ENCODE data around the gene PTPRK. TPM values are rescaled to one million over a fixed set of nuclear protein-coding genes. Genes with fewer than 3 reads are reported as not detected.

Gene PTPRK
- total and polyA plus RNA-seq, 4 experiments from 2014 or later = 0.47 to 1.5 (median 0.61) TPM; not detected in 1

DNA sequence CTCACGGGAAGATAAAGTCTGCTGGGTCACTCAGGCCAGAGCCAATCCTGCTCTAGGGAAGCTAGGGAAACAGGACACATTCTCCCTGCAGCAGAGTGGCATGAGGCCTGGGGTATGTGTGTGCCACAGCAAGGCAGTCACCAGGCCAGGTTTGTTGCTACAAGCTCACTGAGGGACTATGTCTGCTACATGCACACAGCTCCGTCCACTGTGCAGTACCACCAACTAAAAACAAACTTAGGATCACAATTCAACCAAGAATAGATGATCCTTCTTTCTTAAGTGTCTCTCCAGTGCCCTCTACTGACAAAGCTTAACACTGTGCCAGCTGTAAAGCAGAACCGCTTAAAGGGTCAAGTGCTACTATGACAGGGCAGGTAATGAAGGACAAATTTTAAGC lies 192.5 kb downstream of the PTPRK start:
- no peaks in the 10 kb centered on the region for H3K4me1 ChIP-seq (ENCODE audit: insufficient read depth, low read length)
- H3K27ac ChIP-seq (ENCODE audit: low read depth, low read length) = no peak overlapping the region
- Mint-ChIP-seq H3K9me3 (peaks cover 0 to 2% (median 0%) of the 10 kb centered on the region in 8 donors), H3K4me1 (peaks cover 0 to 2% (median 0%) of the 10 kb centered on the region in 4 donors), H3K27ac (no peak overlapping the region), H3K27me3 (no peaks in the 10 kb centered on the region), H3K4me3 (no peak overlapping the region), H3K36me3 (no peaks in the 10 kb centered on the region)
- no peaks in the 10 kb centered on the region for H3K27me3 ChIP-seq (ENCODE audit: insufficient read depth, low read length)
- CTCF ChIA-PET (ENCODE audit: partially characterized antibody) = interaction anchor here (0.6 to 4.6 kb wide), 26 partner anchors 9 to 789 kb away, joined by 3 to 92 read pairs (median 4); partner anchors contain the start of gene THEMIS
- no peak overlapping the region for H3K4me3 ChIP-seq (ENCODE audit: low read length in 2 of 2)
- DNase-seq = peak; percentile 32 to 57 (median 50)
- POLR2A ChIA-PET (ENCODE audit: partially characterized antibody) = interaction anchor here (0.8 to 1.8 kb wide), 2 partner anchors 472 to 591 kb away, joined by 4 to 16 read pairs; no protein-coding TSS in a partner anchor
- no peaks in the 10 kb centered on the region for H3K9me3 ChIP-seq (ENCODE audit: control insufficient read depth in 1 of 2, low read length in 2 of 2)
- intact Hi-C loops (cut with micrococcal nuclease) = loop anchor here (1.0 to 2.0 kb wide), 4 partner anchors 473 to 863 kb away; no protein-coding TSS in a partner anchor
- H3K36me3 ChIP-seq (ENCODE audit: insufficient read depth, low read length) = no peaks in the 10 kb centered on the region

DNA sequence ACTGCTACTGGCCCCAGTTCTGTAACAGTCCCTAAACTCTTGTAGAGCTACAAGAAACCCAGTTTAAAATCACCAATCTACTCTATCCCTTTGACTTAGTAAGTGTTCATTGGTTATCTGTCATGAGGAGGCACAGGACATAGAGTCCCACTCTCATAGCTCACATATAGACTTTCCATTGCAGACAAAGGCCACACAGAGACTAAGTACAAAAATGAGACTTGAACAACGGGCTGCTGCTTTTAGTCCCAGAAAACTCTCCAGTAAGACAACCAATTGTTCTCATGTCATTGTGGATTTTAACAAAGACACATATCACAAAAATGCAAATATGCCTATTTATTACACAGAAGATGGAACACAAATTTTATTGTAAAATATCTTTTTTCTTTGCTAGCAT lies 197.4 kb downstream of the PTPRK start:
- Histone ChIP-seq H3K27me3 (ENCODE audit: insufficient read depth, low read length) (no peaks in the 10 kb centered on the region), H3K36me3 (ENCODE audit: insufficient read depth, low read length) (no peaks in the 10 kb centered on the region), H3K4me1 (ENCODE audit: insufficient read depth, low read length) (no peaks in the 10 kb centered on the region), H3K9me3 (ENCODE audit: control insufficient read depth in 1 of 2, low read length in 2 of 2) (no peaks in the 10 kb centered on the region), H3K27ac (ENCODE audit: low read depth, low read length) (no peak overlapping the region), H3K4me3 (ENCODE audit: low read length in 2 of 2) (no peak overlapping the region)
- Mint-ChIP-seq H3K4me3 (no peak overlapping the region), H3K4me1 (peaks cover 0 to 2% (median under 1%) of the 10 kb centered on the region in 4 donors), H3K9me3 (peaks cover 0 to under 1% (median 0%) of the 10 kb centered on the region in 8 donors), H3K27me3 (no peaks in the 10 kb centered on the region), H3K36me3 (no peaks in the 10 kb centered on the region), H3K27ac (no peak overlapping the region)
- DNase-seq = no peak
- ChIA-PET POLR2A (ENCODE audit: partially characterized antibody) (interaction anchor here (0.7 kb wide), 1 partner anchor 19 kb away, joined by 3 read pairs; no protein-coding TSS in a partner anchor), CTCF (ENCODE audit: partially characterized antibody) (interaction anchor here (4.9 kb wide), 1 partner anchor 467 kb away, joined by 32 read pairs; no protein-coding TSS in a partner anchor)
- intact Hi-C loops (cut with micrococcal nuclease) = no loop called here

DNA sequence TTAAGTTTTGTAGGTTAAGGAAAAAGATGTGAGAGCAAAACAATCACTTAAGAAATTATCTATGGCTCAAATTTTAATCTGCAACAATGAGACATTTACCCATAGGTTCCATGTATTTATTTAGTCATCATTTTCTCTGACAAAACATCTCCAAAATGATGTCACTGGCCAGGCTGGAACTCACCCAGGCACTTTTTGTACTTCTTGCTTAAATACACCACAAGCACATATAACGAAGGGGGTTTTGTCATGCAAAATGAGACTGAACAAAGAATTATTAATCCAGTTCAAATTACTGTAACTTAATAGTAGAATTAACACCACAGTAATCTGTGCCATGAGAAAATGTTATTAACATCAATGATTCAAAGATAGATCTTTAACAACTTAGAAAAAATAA lies 200.5 kb downstream of the PTPRK start:
- Histone ChIP-seq H3K9me3 (ENCODE audit: control insufficient read depth in 1 of 2, low read length in 2 of 2) (no peaks in the 10 kb centered on the region), H3K36me3 (ENCODE audit: insufficient read depth, low read length) (no peaks in the 10 kb centered on the region), H3K4me1 (ENCODE audit: insufficient read depth, low read length) (no peaks in the 10 kb centered on the region), H3K4me3 (ENCODE audit: low read length in 2 of 2) (no peak overlapping the region), H3K27me3 (ENCODE audit: insufficient read depth, low read length) (no peaks in the 10 kb centered on the region), H3K27ac (ENCODE audit: low read depth, low read length) (no peak overlapping the region)
- Mint-ChIP-seq H3K4me1 (peaks cover 0 to 1% (median 0%) of the 10 kb centered on the region in 4 donors), H3K36me3 (no peaks in the 10 kb centered on the region), H3K9me3 (no peaks in the 10 kb centered on the region), H3K4me3 (no peak overlapping the region), H3K27me3 (no peaks in the 10 kb centered on the region), H3K27ac (no peak overlapping the region)
- ChIA-PET CTCF (ENCODE audit: partially characterized antibody) (no interaction called here), POLR2A (ENCODE audit: partially characterized antibody) (no interaction called here)
- DNase-seq = no peak
- intact Hi-C loops (cut with micrococcal nuclease) = no loop called here

DNA sequence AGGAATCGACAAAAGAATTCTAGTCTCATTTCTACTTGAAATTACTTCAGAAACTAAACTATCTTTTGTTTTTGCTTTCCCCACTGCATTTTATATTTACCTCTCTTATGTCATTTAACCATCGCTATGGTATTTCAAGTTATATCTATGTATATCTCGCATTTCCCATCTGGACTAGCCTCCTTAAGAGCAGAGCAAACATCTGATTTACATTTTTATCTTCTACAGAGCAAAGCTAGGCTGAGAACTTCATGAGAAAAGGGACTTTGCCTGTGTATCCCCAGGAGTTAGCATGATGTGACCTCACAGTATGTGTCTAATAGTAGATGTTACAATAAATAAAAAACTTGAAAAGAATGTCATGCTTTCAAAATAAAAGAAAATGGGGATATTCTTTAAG lies 201.2 kb downstream of the PTPRK start:
- Mint-ChIP-seq H3K27me3 (no peaks in the 10 kb centered on the region), H3K4me3 (no peak overlapping the region), H3K36me3 (no peaks in the 10 kb centered on the region), H3K27ac (no peak overlapping the region), H3K4me1 (peaks cover 0 to 1% (median 0%) of the 10 kb centered on the region in 4 donors), H3K9me3 (no peaks in the 10 kb centered on the region)
- Histone ChIP-seq H3K27me3 (ENCODE audit: insufficient read depth, low read length) (no peaks in the 10 kb centered on the region), H3K4me3 (ENCODE audit: low read length in 2 of 2) (no peak overlapping the region), H3K4me1 (ENCODE audit: insufficient read depth, low read length) (no peaks in the 10 kb centered on the region), H3K36me3 (ENCODE audit: insufficient read depth, low read length) (no peaks in the 10 kb centered on the region), H3K9me3 (ENCODE audit: control insufficient read depth in 1 of 2, low read length in 2 of 2) (no peaks in the 10 kb centered on the region), H3K27ac (ENCODE audit: low read depth, low read length) (no peak overlapping the region)
- intact Hi-C loops (cut with micrococcal nuclease) = no loop called here
- POLR2A ChIA-PET (ENCODE audit: partially characterized antibody) = no interaction called here
- CTCF ChIA-PET (ENCODE audit: partially characterized antibody) = no interaction called here
- DNase-seq = no peak

DNA sequence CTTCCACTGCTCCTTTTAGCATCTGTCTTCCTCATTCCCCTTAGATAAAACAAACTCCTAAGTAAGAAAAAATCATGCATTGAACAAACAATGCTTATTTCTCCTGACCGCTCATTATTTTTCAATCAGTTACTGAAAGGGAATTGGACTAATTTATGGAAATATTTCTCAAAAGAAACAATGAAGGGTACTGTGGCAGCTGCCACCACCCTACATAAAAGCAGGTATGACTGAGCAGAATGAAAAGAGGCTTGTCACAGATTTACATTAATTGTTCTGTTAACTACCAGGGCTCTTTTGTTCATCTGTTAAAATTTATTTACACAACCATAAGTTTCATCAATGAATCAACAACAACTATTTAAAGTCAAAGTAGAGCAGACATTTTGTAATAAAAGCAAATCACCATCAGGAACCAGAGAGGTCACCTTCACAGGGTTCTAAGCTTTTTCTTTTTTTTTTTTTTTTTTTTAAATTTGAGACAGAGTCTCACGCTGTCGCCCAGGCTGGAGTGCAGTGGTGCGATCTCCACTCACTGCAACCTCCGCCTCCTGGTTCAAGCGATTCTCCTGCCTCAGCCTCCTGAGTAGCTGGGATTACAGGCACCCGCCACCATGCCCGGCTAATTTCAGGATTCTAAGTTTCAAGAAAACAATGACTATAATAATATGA lies 204.0 kb downstream of the PTPRK start:
- Mint-ChIP-seq H3K27me3 (no peaks in the 10 kb centered on the region), H3K4me3 (no peak overlapping the region), H3K27ac (no peak overlapping the region), H3K4me1 (peaks cover 0 to under 1% (median 0%) of the 10 kb centered on the region in 4 donors), H3K9me3 (no peaks in the 10 kb centered on the region), H3K36me3 (no peaks in the 10 kb centered on the region)
- ChIA-PET POLR2A (ENCODE audit: partially characterized antibody) (no interaction called here), CTCF (ENCODE audit: partially characterized antibody) (interaction anchor here (1.3 to 1.6 kb wide), 2 partner anchors 12 to 461 kb away, joined by 3 to 4 read pairs; no protein-coding TSS in a partner anchor)
- intact Hi-C loops (cut with micrococcal nuclease) = no loop called here
- Histone ChIP-seq H3K4me3 (ENCODE audit: low read length in 2 of 2) (no peak overlapping the region), H3K4me1 (ENCODE audit: insufficient read depth, low read length) (no peaks in the 10 kb centered on the region), H3K27me3 (ENCODE audit: insufficient read depth, low read length) (no peaks in the 10 kb centered on the region), H3K36me3 (ENCODE audit: insufficient read depth, low read length) (no peaks in the 10 kb centered on the region), H3K9me3 (ENCODE audit: control insufficient read depth in 1 of 2, low read length in 2 of 2) (no peaks in the 10 kb centered on the region), H3K27ac (ENCODE audit: low read depth, low read length) (no peak overlapping the region)
- no peak for DNase-seq

DNA sequence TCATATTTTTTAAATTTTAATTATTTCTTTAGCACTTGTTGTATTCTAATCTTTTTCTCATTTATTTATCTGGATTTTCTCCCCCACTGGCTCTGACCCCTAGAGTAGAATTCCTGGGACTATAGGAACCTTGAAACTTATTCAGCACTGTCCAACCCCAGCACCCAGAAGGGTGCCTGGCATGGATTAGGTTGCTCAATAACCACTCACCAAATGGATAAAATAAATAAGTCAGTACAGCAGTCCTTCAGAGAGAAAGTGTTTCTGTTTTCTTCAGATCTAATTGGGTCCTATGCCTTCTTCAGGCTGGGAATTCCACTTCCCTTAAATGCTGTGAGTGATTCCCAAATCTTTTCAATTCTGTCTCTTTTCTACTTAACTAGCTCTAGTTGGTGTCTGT lies 206.2 kb downstream of the PTPRK start:
- H3K36me3 Mint-ChIP-seq = no peaks in the 10 kb centered on the region
- POLR2A ChIA-PET (ENCODE audit: partially characterized antibody) = no interaction called here
- no peak overlapping the region for H3K4me3 ChIP-seq (ENCODE audit: low read length in 2 of 2)

DNA sequence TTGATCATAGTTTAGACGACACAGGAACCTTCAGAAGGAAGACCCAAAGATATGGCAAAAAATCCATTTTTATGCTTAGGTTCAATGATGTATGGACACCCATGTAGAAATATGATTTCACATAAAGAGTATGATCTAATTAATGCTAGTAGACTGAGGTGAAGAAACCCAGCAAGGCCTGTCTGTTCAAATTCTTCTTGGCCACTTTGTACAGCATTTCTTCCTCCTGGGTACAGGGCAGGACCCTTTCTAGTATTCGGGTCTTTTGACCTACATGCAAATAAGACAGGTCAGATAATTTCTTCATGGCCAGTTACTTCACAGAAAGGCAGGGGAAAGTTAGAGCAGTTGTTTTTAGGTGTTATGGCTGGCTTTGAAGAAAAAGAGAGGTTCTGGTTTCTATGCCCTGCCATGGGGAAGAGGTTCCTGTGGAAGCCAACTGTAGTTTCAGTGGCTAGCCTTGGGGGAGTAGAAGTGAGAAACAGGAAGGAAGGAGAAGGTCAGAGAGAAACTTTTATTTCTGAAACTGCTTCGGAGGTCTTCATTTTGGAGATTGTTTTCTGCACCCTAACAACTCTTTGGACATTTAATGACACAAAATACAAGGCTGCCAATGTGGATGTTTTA lies 208.3 kb downstream of the PTPRK start:
- H3K4me3 ChIP-seq (ENCODE audit: low read length in 2 of 2) = no peak overlapping the region
- no peak for DNase-seq
- H3K36me3 ChIP-seq (ENCODE audit: insufficient read depth, low read length) = no peaks in the 10 kb centered on the region
- intact Hi-C loops (cut with micrococcal nuclease) = no loop called here
- Mint-ChIP-seq H3K4me1 (no peaks in the 10 kb centered on the region), H3K4me3 (no peak overlapping the region), H3K27me3 (no peaks in the 10 kb centered on the region), H3K27ac (no peak overlapping the region), H3K9me3 (no peaks in the 10 kb centered on the region), H3K36me3 (no peaks in the 10 kb centered on the region)
- no peaks in the 10 kb centered on the region for H3K4me1 ChIP-seq (ENCODE audit: insufficient read depth, low read length)
- no peaks in the 10 kb centered on the region for H3K9me3 ChIP-seq (ENCODE audit: control insufficient read depth in 1 of 2, low read length in 2 of 2)
- no peaks in the 10 kb centered on the region for H3K27me3 ChIP-seq (ENCODE audit: insufficient read depth, low read length)
- no peak overlapping the region for H3K27ac ChIP-seq (ENCODE audit: low read depth, low read length)
- POLR2A ChIA-PET (ENCODE audit: partially characterized antibody) = no interaction called here
- CTCF ChIA-PET (ENCODE audit: partially characterized antibody) = no interaction called here

More for the DNA sequence above, 206.2 kb downstream of the PTPRK start:
- Histone ChIP-seq H3K36me3 (ENCODE audit: insufficient read depth, low read length) (no peaks in the 10 kb centered on the region), H3K4me1 (ENCODE audit: insufficient read depth, low read length) (no peaks in the 10 kb centered on the region), H3K9me3 (ENCODE audit: control insufficient read depth in 1 of 2, low read length in 2 of 2) (no peaks in the 10 kb centered on the region), H3K27ac (ENCODE audit: low read depth, low read length) (no peak overlapping the region), H3K27me3 (ENCODE audit: insufficient read depth, low read length) (no peaks in the 10 kb centered on the region)
- no peaks in the 10 kb centered on the region for H3K9me3 Mint-ChIP-seq
- H3K4me1 Mint-ChIP-seq = no peaks in the 10 kb centered on the region
- no peak for DNase-seq
- CTCF ChIA-PET (ENCODE audit: partially characterized antibody) = interaction anchor here (1.2 kb wide), 2 partner anchors 458 to 459 kb away, joined by 3 read pairs; no protein-coding TSS in a partner anchor
- H3K27me3 Mint-ChIP-seq = no peaks in the 10 kb centered on the region
- intact Hi-C loops (cut with micrococcal nuclease) = no loop called here
- H3K27ac Mint-ChIP-seq = no peak overlapping the region
- H3K4me3 Mint-ChIP-seq = no peak overlapping the region
